C4-2B (cell line): ENCODE measurements around the gene ELMO3.

Source experiments
- ZFX ChIP-seq: fragments of 450-650 bp; IDR thresholded peaks from 2 replicates; pipeline ENCODE4 v1.6.1; 2017
- TF ChIP-seq, protein P1 (sequence below): fragments of 450-650 bp; conservative IDR thresholded peaks from 2 replicates; pipeline ENCODE4 v1.5.1; 2017; ENCODE audit warnings: mild to moderate bottlenecking

- TF ChIP-seq, protein P1, sequence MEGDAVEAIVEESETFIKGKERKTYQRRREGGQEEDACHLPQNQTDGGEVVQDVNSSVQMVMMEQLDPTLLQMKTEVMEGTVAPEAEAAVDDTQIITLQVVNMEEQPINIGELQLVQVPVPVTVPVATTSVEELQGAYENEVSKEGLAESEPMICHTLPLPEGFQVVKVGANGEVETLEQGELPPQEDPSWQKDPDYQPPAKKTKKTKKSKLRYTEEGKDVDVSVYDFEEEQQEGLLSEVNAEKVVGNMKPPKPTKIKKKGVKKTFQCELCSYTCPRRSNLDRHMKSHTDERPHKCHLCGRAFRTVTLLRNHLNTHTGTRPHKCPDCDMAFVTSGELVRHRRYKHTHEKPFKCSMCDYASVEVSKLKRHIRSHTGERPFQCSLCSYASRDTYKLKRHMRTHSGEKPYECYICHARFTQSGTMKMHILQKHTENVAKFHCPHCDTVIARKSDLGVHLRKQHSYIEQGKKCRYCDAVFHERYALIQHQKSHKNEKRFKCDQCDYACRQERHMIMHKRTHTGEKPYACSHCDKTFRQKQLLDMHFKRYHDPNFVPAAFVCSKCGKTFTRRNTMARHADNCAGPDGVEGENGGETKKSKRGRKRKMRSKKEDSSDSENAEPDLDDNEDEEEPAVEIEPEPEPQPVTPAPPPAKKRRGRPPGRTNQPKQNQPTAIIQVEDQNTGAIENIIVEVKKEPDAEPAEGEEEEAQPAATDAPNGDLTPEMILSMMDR = no peak
- TF ChIP-seq ZFX = no peak
Measured at GRCh38 chr16:67206838-67207248, 7.9 kb downstream of the ELMO3 start.
